CD4-positive, alpha-beta T cell (primary cell): Measurements from ENCODE around the gene TMEM72. TPM values are rescaled to one million over a fixed set of nuclear protein-coding genes. Genes with fewer than 3 reads are reported as not detected.

ENCODE experiments used
- ATAC-seq: fragments of 200-7000 bp; cut with Tn5 transposase; one replicate; pipeline ENCODE4 v1.10.0; 2022; ENCODE audit warnings: mild to moderate bottlenecking; ENCODE audit not compliant: poor library complexity
- CTCF ChIA-PET: fragments of 350-600 bp; sonication (Branson Sonifier 250); formaldehyde crosslinking; loops from one replicate; lab custom pipeline; 2021; ENCODE audit warnings: antibody characterized with exemption, inconsistent platforms; lab: Charles Lee
- POLR2A ChIA-PET: fragments of 350-600 bp; sonication (Branson Sonifier 250); formaldehyde crosslinking; loops from one replicate; lab custom pipeline; 2021; ENCODE audit warnings: antibody characterized with exemption, inconsistent platforms; lab: Charles Lee
- DNase-seq, 14 experiments: peaks; one replicate each; pipeline ENCODE4 v3.0.0-alpha.2; 2013 to 2020; ENCODE audit warnings: mixed read lengths in 2 of 14
- H3K27ac ChIP-seq, 2 donors: one replicate each; pipeline versions ENCODE4 v1.5.1 to v1.7.0; 2013; ENCODE audit warnings: low read length in 2 of 2, low read depth in 1 of 2, mild to moderate bottlenecking in 1 of 2
- H3K27me3 ChIP-seq, 2 experiments: 1 replicate in 1 of 2; 2 replicates in 1 of 2; pipeline versions ENCODE4 v1.6.1 to v1.7.0; 2013; ENCODE audit warnings: low read length in 2 of 2, control low read depth in 1 of 2, mild to moderate bottlenecking in 1 of 2, moderate library complexity in 1 of 2; ENCODE audit not compliant: insufficient read depth in 2 of 2, control insufficient read depth in 1 of 2
- H3K36me3 ChIP-seq: one replicate; pipeline ENCODE4 v1.6.1; 2013; ENCODE audit warnings: low read length, control low read depth; ENCODE audit not compliant: insufficient read depth
- H3K4me1 ChIP-seq: one replicate; pipeline ENCODE4 v1.6.1; 2013; ENCODE audit warnings: low read length, control low read depth; ENCODE audit not compliant: insufficient read depth
- H3K4me3 ChIP-seq: one replicate; pipeline ENCODE4 v1.5.1; 2013; ENCODE audit warnings: mild to moderate bottlenecking, low read length, moderate library complexity
- H3K9me3 ChIP-seq, 2 experiments: 1 replicate in 1 of 2; 2 replicates in 1 of 2; pipeline versions ENCODE4 v1.6.1 to v1.7.0; 2013; ENCODE audit warnings: low read length in 2 of 2, mild to moderate bottlenecking in 2 of 2, control low read depth in 1 of 2, moderate library complexity in 1 of 2; ENCODE audit not compliant: control insufficient read depth in 1 of 2, insufficient read depth in 1 of 2
- H3K27ac Mint-ChIP-seq: one replicate; pipeline ENCODE4 v1.8.0; 2020; ENCODE audit warnings: mixed read lengths
- H3K27me3 Mint-ChIP-seq: one replicate; pipeline ENCODE4 v1.8.0; 2021; ENCODE audit warnings: mixed read lengths
- H3K36me3 Mint-ChIP-seq: one replicate; pipeline ENCODE4 v1.8.0; 2021; ENCODE audit warnings: low read depth, mixed read lengths
- H3K4me1 Mint-ChIP-seq: one replicate; pipeline ENCODE4 v1.8.0; 2021; ENCODE audit warnings: low read depth, mixed read lengths
- H3K4me3 Mint-ChIP-seq: one replicate; pipeline ENCODE4 v1.8.0; 2020; ENCODE audit warnings: mild to moderate bottlenecking, mixed read lengths
- H3K9me3 Mint-ChIP-seq: one replicate; pipeline ENCODE4 v1.8.0; 2020; ENCODE audit warnings: mixed read lengths
- intact Hi-C, 2 experiments: fragments of 100-400 bp; cut with DNase I in 1 of 2; cut with micrococcal nuclease in 1 of 2; formaldehyde crosslinking; loops; one replicate each; pipeline versions ENCODE4 v1.15.1 to v1.9.0; 2023 to 2025; cut with DNase I, micrococcal nuclease
- total RNA-seq, 174 experiments: library from RNA in 2 of 174; stranded (reverse) in 2 of 174; gene quantifications; one replicate each; pipeline ENCODE4 v1.2.3 and lab custom pipeline; 2021 to 2026
- TF ChIP-seq, protein P1 (sequence below): fragments of 200-600 bp; IDR thresholded peaks from one replicate; pipeline ENCODE4 v1.8.0; 2022; ENCODE audit warnings: antibody characterized with exemption, mild to moderate bottlenecking

The TMEM72 gene
- total RNA-seq, 2 experiments from 2014 or later, result not detected

DNA sequence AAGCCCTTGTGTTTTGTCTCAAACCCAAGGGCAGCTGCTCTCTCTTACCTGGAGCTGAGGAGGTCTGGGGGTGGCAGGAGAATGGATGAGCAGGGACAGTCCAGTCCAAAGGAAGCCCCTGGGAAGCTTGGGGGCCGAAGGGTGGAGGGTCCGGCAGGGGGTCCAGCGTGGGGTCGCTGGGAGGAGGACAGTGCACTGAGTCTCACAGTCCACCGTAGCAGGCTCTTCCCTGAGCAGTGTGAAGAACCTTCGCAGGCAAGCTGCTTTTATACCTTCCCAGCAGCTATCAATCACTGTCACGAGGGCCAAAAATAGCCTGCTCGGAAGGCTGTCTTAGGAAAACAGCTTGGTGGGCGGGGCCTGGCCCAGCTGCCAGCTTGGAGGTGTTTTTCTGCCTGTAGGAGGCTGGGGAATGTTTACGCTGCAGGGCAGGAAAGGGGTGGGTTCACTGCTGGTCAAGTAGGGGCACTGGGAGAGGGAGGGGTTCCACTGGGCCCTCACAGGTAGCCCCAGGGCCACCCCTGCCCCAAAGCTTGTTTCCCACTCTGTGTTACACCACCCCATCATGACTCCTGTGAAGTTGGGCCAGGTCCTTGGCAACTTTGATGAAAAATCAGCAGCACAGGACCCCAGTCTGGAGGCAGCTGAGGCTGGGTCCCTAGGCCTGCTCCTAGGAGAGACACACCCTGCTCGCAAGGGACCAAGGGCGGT, 67.6 kb downstream of the TMEM72 start, which contains the start of gene DEPP1:
DEPP1 (minus strand) TSS at position 240 of the 711 bp plus-strand sequence. CDS start 779 bp downstream, outside the sequence.
- Histone ChIP-seq H3K9me3 (no peaks in the 10 kb centered on the region), H3K4me1 (peaks cover 24% of the 10 kb centered on the region), H3K27me3 (no peaks in the 10 kb centered on the region), H3K36me3 (no peaks in the 10 kb centered on the region), H3K27ac (no peak within 1 kb of the TSS), H3K4me3 (no peak within 1 kb of the TSS)
- ATAC-seq (peak; percentile 34), DNase-seq (peak in 4 of 14 experiments; percentile 11 to 38 (median 38))
- H3K36me3 Mint-ChIP-seq, result no peaks in the 10 kb centered on the region
- H3K4me1 Mint-ChIP-seq, result peaks cover 4% of the 10 kb centered on the region
- POLR2A ChIA-PET, result interaction anchor here (0.5 to 1.2 kb wide), 3 partner anchors 14 to 23 kb away, joined by 3 to 4 read pairs (median 3); no protein-coding TSS in a partner anchor
- H3K9me3 Mint-ChIP-seq, result no peaks in the 10 kb centered on the region
- no peak within 1 kb of the TSS for H3K4me3 Mint-ChIP-seq
- CTCF ChIA-PET, result no interaction called here
- no peaks in the 10 kb centered on the region for H3K27me3 Mint-ChIP-seq
- no peak within 1 kb of the TSS for H3K27ac Mint-ChIP-seq
- intact Hi-C loops, result loop anchor here in 1 of 2 experiments (5.0 kb wide), 1 partner anchor 1306 kb away; no protein-coding TSS in a partner anchor
- TF ChIP-seq, protein P1, sequence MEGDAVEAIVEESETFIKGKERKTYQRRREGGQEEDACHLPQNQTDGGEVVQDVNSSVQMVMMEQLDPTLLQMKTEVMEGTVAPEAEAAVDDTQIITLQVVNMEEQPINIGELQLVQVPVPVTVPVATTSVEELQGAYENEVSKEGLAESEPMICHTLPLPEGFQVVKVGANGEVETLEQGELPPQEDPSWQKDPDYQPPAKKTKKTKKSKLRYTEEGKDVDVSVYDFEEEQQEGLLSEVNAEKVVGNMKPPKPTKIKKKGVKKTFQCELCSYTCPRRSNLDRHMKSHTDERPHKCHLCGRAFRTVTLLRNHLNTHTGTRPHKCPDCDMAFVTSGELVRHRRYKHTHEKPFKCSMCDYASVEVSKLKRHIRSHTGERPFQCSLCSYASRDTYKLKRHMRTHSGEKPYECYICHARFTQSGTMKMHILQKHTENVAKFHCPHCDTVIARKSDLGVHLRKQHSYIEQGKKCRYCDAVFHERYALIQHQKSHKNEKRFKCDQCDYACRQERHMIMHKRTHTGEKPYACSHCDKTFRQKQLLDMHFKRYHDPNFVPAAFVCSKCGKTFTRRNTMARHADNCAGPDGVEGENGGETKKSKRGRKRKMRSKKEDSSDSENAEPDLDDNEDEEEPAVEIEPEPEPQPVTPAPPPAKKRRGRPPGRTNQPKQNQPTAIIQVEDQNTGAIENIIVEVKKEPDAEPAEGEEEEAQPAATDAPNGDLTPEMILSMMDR, result no peak

GRCh38 chr10:44979281-44980191, 68.4 kb downstream of the TMEM72 start:
- Histone ChIP-seq H3K36me3 (no peaks in the 10 kb centered on the region), H3K27me3 (no peaks in the 10 kb centered on the region), H3K27ac (no peak overlapping the region), H3K9me3 (no peaks in the 10 kb centered on the region), H3K4me1 (peaks cover 16% of the 10 kb centered on the region), H3K4me3 (no peak overlapping the region)
- intact Hi-C loops, result loop anchor here in 1 of 2 experiments (5.0 kb wide), 1 partner anchor 1307 kb away; no protein-coding TSS in a partner anchor
- Mint-ChIP-seq H3K27me3 (no peaks in the 10 kb centered on the region), H3K27ac (no peak overlapping the region), H3K36me3 (no peaks in the 10 kb centered on the region), H3K4me3 (no peak overlapping the region), H3K9me3 (no peaks in the 10 kb centered on the region), H3K4me1 (peaks cover 4% of the 10 kb centered on the region)
- TF ChIP-seq, protein P1, result no peak
- POLR2A ChIA-PET, result interaction anchor here (1.2 kb wide), 1 partner anchor 21 kb away, joined by 4 read pairs; no protein-coding TSS in a partner anchor
- CTCF ChIA-PET, result no interaction called here
- DNase-seq (peak in 1 of 14 experiments; percentile 12), ATAC-seq (no peak)

DNA sequence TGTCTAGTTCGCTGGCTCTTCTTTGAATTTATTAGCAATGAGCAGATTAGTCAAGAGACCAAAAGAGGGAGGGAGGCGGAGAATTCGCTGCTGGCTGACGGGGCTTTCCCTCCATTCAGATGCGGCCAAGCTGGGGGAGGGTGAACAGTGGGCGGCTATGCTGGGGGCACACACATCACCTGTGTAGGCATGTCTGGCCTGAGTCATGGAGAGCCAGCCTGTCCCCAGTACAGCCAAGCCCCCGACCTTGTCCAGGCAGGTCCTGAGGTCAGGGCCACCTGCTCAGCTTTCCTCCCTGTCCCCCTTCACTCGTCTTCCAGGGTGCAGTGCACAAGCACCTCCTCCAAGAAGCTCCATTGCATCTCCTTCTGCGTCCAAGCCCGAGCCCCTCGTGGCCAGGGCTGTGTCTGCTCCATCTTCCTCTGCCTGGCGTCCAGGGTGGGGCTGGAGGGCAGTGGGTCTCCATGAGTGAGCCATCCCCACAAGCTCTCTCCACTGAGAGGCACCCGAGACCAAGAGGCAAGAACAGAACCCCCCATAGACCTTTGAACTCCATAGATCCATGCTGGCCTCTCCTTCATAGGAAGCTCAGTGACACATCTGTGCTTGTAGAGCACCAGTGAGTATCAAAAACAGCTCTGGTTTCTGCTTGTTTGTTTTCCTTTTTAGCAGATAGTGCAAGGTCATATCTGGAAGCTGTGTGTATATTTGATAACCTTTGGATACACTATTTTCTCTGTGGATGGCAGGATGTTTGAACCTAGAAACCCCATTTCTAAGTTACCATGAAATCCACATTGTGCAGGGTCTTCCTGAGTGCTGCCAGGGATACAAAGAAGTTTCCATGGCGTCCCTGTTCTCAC, 69.4 kb downstream of the TMEM72 start:
- Mint-ChIP-seq H3K4me3 (no peak overlapping the region), H3K4me1 (peaks cover 4% of the 10 kb centered on the region), H3K27ac (no peak overlapping the region), H3K9me3 (no peaks in the 10 kb centered on the region), H3K27me3 (no peaks in the 10 kb centered on the region), H3K36me3 (no peaks in the 10 kb centered on the region)
- Histone ChIP-seq H3K4me3 (no peak overlapping the region), H3K27me3 (no peaks in the 10 kb centered on the region), H3K36me3 (no peaks in the 10 kb centered on the region), H3K9me3 (no peaks in the 10 kb centered on the region), H3K4me1 (peaks cover 9% of the 10 kb centered on the region), H3K27ac (no peak overlapping the region)
- CTCF ChIA-PET, result no interaction called here
- TF ChIP-seq, protein P1, result no peak
- POLR2A ChIA-PET, result no interaction called here
- intact Hi-C loops, result no loop called here
- peak in 1 of 14 experiments; percentile 25 for DNase-seq
- ATAC-seq, result no peak
